ENCODE results near the gene BRAF. TPM values are rescaled to one million over a fixed set of nuclear protein-coding genes. Genes with fewer than 3 reads are reported as not detected.
"Not testable (repeated sequence)": the region's sequence is repeated elsewhere in the genome, so short reads cannot be mapped to it uniquely, and the experiment has no call there.

The BRAF gene
- polyA plus RNA-seq, 4 donors, result 1.6 to 27.2 (median 4.3) TPM

GRCh38 chr7:140697447-140698143 lies 227.1 kb downstream of the BRAF start:
- Histone ChIP-seq H3K27me3 (ENCODE audit: control insufficient read depth in 3 of 3, insufficient read depth in 3 of 3, low read length in 3 of 3) (no peaks in the 10 kb centered on the region), H3K4me3 (ENCODE audit: low read depth in 1 of 3, low read length in 3 of 3) (peak overlapping the region; percentile 81 to 86 (median 81)), H3K9me3 (ENCODE audit: control insufficient read depth in 2 of 2, insufficient read depth in 1 of 2, low read depth in 1 of 2, low read length in 1 of 2) (no peaks in the 10 kb centered on the region), H3K4me1 (ENCODE audit: control insufficient read depth in 3 of 3, insufficient read depth in 2 of 3, low read depth in 1 of 3, low read length in 2 of 3) (peaks cover 0 to 16% (median 0%) of the 10 kb centered on the region in 3 donors), H3K27ac (ENCODE audit: low read depth in 1 of 3, low read length in 2 of 3) (peak overlapping the region; percentile 88 to 99 (median 97)), H3K36me3 (ENCODE audit: control insufficient read depth in 3 of 3, insufficient read depth in 2 of 3, low read depth in 1 of 3, low read length in 3 of 3) (peaks cover 0 to 17% (median 0%) of the 10 kb centered on the region in 3 donors)
- 23 to 25% (median 24%) methylated on average over 23 to 24 of the region's 24 CpGs for WGBS, 3 donors
- DNase-seq (no peak), FAIRE-seq (no peak)

GRCh38 chr7:140696680-140697446 lies 227.9 kb downstream of the BRAF start, which contains the start of gene NDUFB2:
TSS of gene NDUFB2 (plus strand) at chr7:140696708. CDS start at chr7:140696745, 37 bp downstream.
- DNase-seq (peak; percentile 82 to 97), FAIRE-seq (no peak)
- 0 to 1% (median 1%) methylated on average over 69 to 82 of the region's 82 CpGs for WGBS, 3 donors
- Histone ChIP-seq H3K9me3 (ENCODE audit: control insufficient read depth in 2 of 2, insufficient read depth in 1 of 2, low read depth in 1 of 2, low read length in 1 of 2) (no peaks in the 10 kb centered on the region), H3K27ac (ENCODE audit: low read depth in 1 of 3, low read length in 2 of 3) (peak within 1 kb of the TSS; percentile 88 to 99 (median 97)), H3K27me3 (ENCODE audit: control insufficient read depth in 3 of 3, insufficient read depth in 3 of 3, low read length in 3 of 3) (no peaks in the 10 kb centered on the region), H3K4me3 (ENCODE audit: low read depth in 1 of 3, low read length in 3 of 3) (peak within 1 kb of the TSS; percentile 81 to 86 (median 81)), H3K36me3 (ENCODE audit: control insufficient read depth in 3 of 3, insufficient read depth in 2 of 3, low read depth in 1 of 3, low read length in 3 of 3) (peaks cover 0 to 23% (median 0%) of the 10 kb centered on the region in 3 donors), H3K4me1 (ENCODE audit: control insufficient read depth in 3 of 3, insufficient read depth in 2 of 3, low read depth in 1 of 3, low read length in 2 of 3) (peaks cover 0 to 16% (median 0%) of the 10 kb centered on the region in 3 donors)

- H3K4me1 ChIP-seq (ENCODE audit: control insufficient read depth in 3 of 3, insufficient read depth in 2 of 3, low read depth in 1 of 3, low read length in 2 of 3), result peaks cover 0 to 16% (median 0%) of the 10 kb centered on the region in 3 donors
- peaks cover 0 to 26% (median 0%) of the 10 kb centered on the region in 3 donors for H3K36me3 ChIP-seq (ENCODE audit: control insufficient read depth in 3 of 3, insufficient read depth in 2 of 3, low read depth in 1 of 3, low read length in 3 of 3)
- no peak for FAIRE-seq
- 17 to 24% (median 23%) methylated on average over 23 of the region's 23 CpGs for WGBS, 3 donors
- no peaks in the 10 kb centered on the region for H3K9me3 ChIP-seq (ENCODE audit: control insufficient read depth in 2 of 2, insufficient read depth in 1 of 2, low read depth in 1 of 2, low read length in 1 of 2)
- DNase-seq, result peak; percentile 16 to 94
- H3K4me3 ChIP-seq (ENCODE audit: low read depth in 1 of 3, low read length in 3 of 3), result peak overlapping the region; percentile 81 to 86 (median 81)
- H3K27me3 ChIP-seq (ENCODE audit: control insufficient read depth in 3 of 3, insufficient read depth in 3 of 3, low read length in 3 of 3), result no peaks in the 10 kb centered on the region
- H3K27ac ChIP-seq (ENCODE audit: low read depth in 1 of 3, low read length in 2 of 3), result peak overlapping the region in 2 of 3 donors; percentile 97 to 99
These were observed 228.6 kb downstream of the BRAF start for GRCh38 chr7:140696024-140696679.

- FAIRE-seq (no peak), DNase-seq (no peak)
- Histone ChIP-seq H3K27ac (ENCODE audit: low read depth in 1 of 3, low read length in 2 of 3) (peak overlapping the region in 1 of 3 donors; percentile 99), H3K27me3 (ENCODE audit: control insufficient read depth in 3 of 3, insufficient read depth in 3 of 3, low read length in 3 of 3) (no peaks in the 10 kb centered on the region), H3K4me3 (ENCODE audit: low read depth in 1 of 3, low read length in 3 of 3) (no peak overlapping the region), H3K4me1 (ENCODE audit: control insufficient read depth in 3 of 3, insufficient read depth in 2 of 3, low read depth in 1 of 3, low read length in 2 of 3) (peaks cover 0 to 16% (median 0%) of the 10 kb centered on the region in 3 donors), H3K36me3 (ENCODE audit: control insufficient read depth in 3 of 3, insufficient read depth in 2 of 3, low read depth in 1 of 3, low read length in 3 of 3) (peaks cover 0 to 30% (median 0%) of the 10 kb centered on the region in 3 donors), H3K9me3 (ENCODE audit: control insufficient read depth in 2 of 2, insufficient read depth in 1 of 2, low read depth in 1 of 2, low read length in 1 of 2) (no peaks in the 10 kb centered on the region)
- 93 to 97% (median 95%) methylated on average over 11 of the region's 11 CpGs for WGBS, 3 donors
These were observed 229.3 kb downstream of the BRAF start for GRCh38 chr7:140695381-140695780.

- DNase-seq (no peak), FAIRE-seq (no peak)
- peaks cover 0 to 36% (median 0%) of the 10 kb centered on the region in 3 donors for H3K36me3 ChIP-seq (ENCODE audit: control insufficient read depth in 3 of 3, insufficient read depth in 2 of 3, low read depth in 1 of 3, low read length in 3 of 3)
- 88 to 90% (median 88%) methylated on average over 6 of the region's 6 CpGs for WGBS, 3 donors
- H3K27ac ChIP-seq (ENCODE audit: low read depth in 1 of 3, low read length in 2 of 3), result no peak overlapping the region
- H3K4me3 ChIP-seq (ENCODE audit: low read depth in 1 of 3, low read length in 3 of 3), result no peak overlapping the region
- H3K4me1 ChIP-seq (ENCODE audit: control insufficient read depth in 3 of 3, insufficient read depth in 2 of 3, low read depth in 1 of 3, low read length in 2 of 3), result peaks cover 0 to 16% (median 0%) of the 10 kb centered on the region in 3 donors
- no peaks in the 10 kb centered on the region for H3K9me3 ChIP-seq (ENCODE audit: control insufficient read depth in 2 of 2, insufficient read depth in 1 of 2, low read depth in 1 of 2, low read length in 1 of 2)
- no peaks in the 10 kb centered on the region for H3K27me3 ChIP-seq (ENCODE audit: control insufficient read depth in 3 of 3, insufficient read depth in 3 of 3, low read length in 3 of 3)
These were observed 230.1 kb downstream of the BRAF start for GRCh38 chr7:140694592-140694991.

- FAIRE-seq; H3K27ac ChIP-seq (ENCODE audit: low read depth in 1 of 3, low read length in 2 of 3); DNase-seq; H3K27me3 ChIP-seq (ENCODE audit: control insufficient read depth in 3 of 3, insufficient read depth in 3 of 3, low read length in 3 of 3); H3K4me3 ChIP-seq (ENCODE audit: low read depth in 1 of 3, low read length in 3 of 3); H3K9me3 ChIP-seq (ENCODE audit: control insufficient read depth in 2 of 2, insufficient read depth in 1 of 2, low read depth in 1 of 2, low read length in 1 of 2): not testable (repeated sequence)
- H3K4me1 ChIP-seq (ENCODE audit: control insufficient read depth in 3 of 3, insufficient read depth in 2 of 3, low read depth in 1 of 3, low read length in 2 of 3), result peaks cover 0 to 16% (median 0%) of the 10 kb centered on the region in 3 donors
- H3K36me3 ChIP-seq (ENCODE audit: control insufficient read depth in 3 of 3, insufficient read depth in 2 of 3, low read depth in 1 of 3, low read length in 3 of 3), result peaks cover 0 to 37% (median 0%) of the 10 kb centered on the region in 3 donors
- 95 to 99% (median 96%) methylated on average over 10 of the region's 10 CpGs for WGBS, 3 donors
These were observed 230.9 kb downstream of the BRAF start for GRCh38 chr7:140693849-140694248.

- FAIRE-seq, result no peak
- 93 to 96% (median 93%) methylated on average over 12 of the region's 12 CpGs for WGBS, 3 donors
These were observed 233.2 kb downstream of the BRAF start for GRCh38 chr7:140691376-140692045.

More at GRCh38 chr7:140691376-140692045, 233.2 kb downstream of the BRAF start:
- Histone ChIP-seq H3K9me3 (ENCODE audit: control insufficient read depth in 2 of 2, insufficient read depth in 1 of 2, low read depth in 1 of 2, low read length in 1 of 2) (no peaks in the 10 kb centered on the region), H3K4me3 (ENCODE audit: low read depth in 1 of 3, low read length in 3 of 3) (no peak overlapping the region), H3K27me3 (ENCODE audit: control insufficient read depth in 3 of 3, insufficient read depth in 3 of 3, low read length in 3 of 3) (no peaks in the 10 kb centered on the region), H3K36me3 (ENCODE audit: control insufficient read depth in 3 of 3, insufficient read depth in 2 of 3, low read depth in 1 of 3, low read length in 3 of 3) (peaks cover 0 to 54% (median 0%) of the 10 kb centered on the region in 3 donors), H3K4me1 (ENCODE audit: control insufficient read depth in 3 of 3, insufficient read depth in 2 of 3, low read depth in 1 of 3, low read length in 2 of 3) (peaks cover 0 to 5% (median 0%) of the 10 kb centered on the region in 3 donors), H3K27ac (ENCODE audit: low read depth in 1 of 3, low read length in 2 of 3) (no peak overlapping the region)
- DNase-seq, result no peak
